ENCODE measurements around the gene TARBP1.

Gene TARBP1

DNA sequence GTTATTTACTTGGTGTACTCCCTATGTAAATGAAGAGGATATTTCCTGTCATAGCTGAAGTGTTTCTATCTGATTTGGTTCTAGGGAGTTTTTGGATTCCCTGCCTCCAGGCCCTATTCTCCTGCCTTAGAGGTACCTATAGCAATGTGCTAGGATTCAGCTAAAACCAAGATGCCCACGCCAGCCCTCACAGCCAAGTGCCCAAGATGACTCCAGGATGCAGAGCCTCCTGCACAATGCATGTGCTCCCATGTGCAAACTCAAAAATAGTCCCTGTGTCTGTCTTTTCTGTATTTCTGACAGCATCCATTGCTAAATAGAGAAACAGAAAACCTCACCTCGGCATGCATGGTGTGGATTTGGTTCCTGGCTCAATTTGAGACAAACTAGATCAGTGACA is 887 bp upstream of the TARBP1 start:
- Histone ChIP-seq H3K4me3 (ENCODE audit: low read depth in 1 of 2, low read length in 2 of 2) (no peak overlapping the region), H3K36me3 (ENCODE audit: insufficient read depth, low read length) (peaks cover 7% of the 10 kb centered on the region), H3K9me3 (ENCODE audit: insufficient read depth, low read length, severe bottlenecking) (no peaks in the 10 kb centered on the region), H3K79me2 (ENCODE audit: insufficient read depth, low read length) (peaks cover 38% of the 10 kb centered on the region), H4K20me1 (ENCODE audit: insufficient read depth, low read length) (peaks cover 10% of the 10 kb centered on the region), H3K27ac (ENCODE audit: low read length) (no peak overlapping the region), H3K4me2 (ENCODE audit: insufficient read depth, low read length) (no peak overlapping the region; the same call in 1 of the 2 replicates), H3K27me3 (ENCODE audit: insufficient read depth, low read length, poor library complexity) (no peaks in the 10 kb centered on the region), H2AFZ (ENCODE audit: low read depth, low read length) (no peak overlapping the region), H3K9ac (ENCODE audit: low read depth, low read length) (no peak overlapping the region), H3K4me1 (ENCODE audit: insufficient read depth, low read length) (peaks cover 42% of the 10 kb centered on the region)
- ATAC-seq (ENCODE audit: insufficient read depth, low read depth) (no peak), DNase-seq (no peak)
- no peak for TF ChIP-seq CTCF (IDR thresholded peaks at IDR 0.05; ENCODE audit: borderline replicate concordance, extremely low read depth, low read length, poor library complexity, severe bottlenecking)
- TF ChIP-seq EZH2 (IDR thresholded peaks at IDR 0.05; ENCODE audit: borderline replicate concordance, low read depth, low read length, severe bottlenecking): no peak

DNA sequence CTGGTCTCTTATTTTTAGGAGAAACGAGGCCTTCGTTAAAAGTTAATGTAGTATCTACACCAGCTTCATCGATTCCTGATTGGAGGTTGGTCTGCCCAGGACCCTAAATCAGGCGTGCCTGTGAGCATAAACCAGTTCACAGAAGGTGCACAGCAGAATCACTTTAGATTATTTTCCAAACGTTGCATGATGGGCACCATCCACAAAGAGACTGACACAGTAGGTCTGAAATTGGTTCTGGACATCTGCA is 256 bp upstream of the TARBP1 start:
- Histone ChIP-seq H3K4me2 (ENCODE audit: insufficient read depth, low read length) (peak overlapping the region; percentile 98), H4K20me1 (ENCODE audit: insufficient read depth, low read length) (peaks cover 13% of the 10 kb centered on the region), H3K27ac (ENCODE audit: low read length) (peak overlapping the region; percentile 96), H3K9ac (ENCODE audit: low read depth, low read length) (peak overlapping the region; percentile 95), H2AFZ (ENCODE audit: low read depth, low read length) (peak overlapping the region; percentile 85), H3K27me3 (ENCODE audit: insufficient read depth, low read length, poor library complexity) (no peaks in the 10 kb centered on the region), H3K79me2 (ENCODE audit: insufficient read depth, low read length) (peaks cover 44% of the 10 kb centered on the region), H3K4me1 (ENCODE audit: insufficient read depth, low read length) (peaks cover 45% of the 10 kb centered on the region), H3K4me3 (ENCODE audit: low read depth in 1 of 2, low read length in 2 of 2) (peak overlapping the region; percentile 74 to 85; a peak in 3 of 4 replicates), H3K9me3 (ENCODE audit: insufficient read depth, low read length, severe bottlenecking) (no peaks in the 10 kb centered on the region), H3K36me3 (ENCODE audit: insufficient read depth, low read length) (peaks cover 7% of the 10 kb centered on the region)
- DNase-seq (no peak), ATAC-seq (ENCODE audit: insufficient read depth, low read depth) (no peak)
- no peak for TF ChIP-seq EZH2 (IDR thresholded peaks at IDR 0.05; ENCODE audit: borderline replicate concordance, low read depth, low read length, severe bottlenecking)
- TF ChIP-seq CTCF (IDR thresholded peaks at IDR 0.05; ENCODE audit: borderline replicate concordance, extremely low read depth, low read length, poor library complexity, severe bottlenecking): no peak

DNA sequence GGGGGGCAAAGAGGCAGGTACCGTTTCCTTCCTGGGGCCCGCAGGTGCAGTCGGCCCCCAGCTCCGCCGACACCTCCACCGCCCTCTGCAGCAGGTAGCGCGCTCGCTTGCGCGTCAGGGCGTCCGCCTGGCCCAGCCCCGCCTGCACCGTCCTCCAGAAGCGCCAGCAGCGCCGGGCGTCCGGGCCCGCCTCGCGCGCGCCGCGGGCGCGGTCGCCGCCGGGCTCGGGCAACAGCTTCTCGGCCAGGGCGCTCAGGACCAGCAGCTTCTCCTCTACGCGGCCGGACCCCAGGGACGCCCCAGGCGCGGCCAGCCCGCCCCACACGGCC is 863 bp downstream of the TARBP1 start:
- H3K36me3 ChIP-seq (ENCODE audit: insufficient read depth, low read length): peaks cover 7% of the 10 kb centered on the region

More for the DNA sequence above, 863 bp downstream of the TARBP1 start:
- TF ChIP-seq CTCF (IDR thresholded peaks at IDR 0.05; ENCODE audit: borderline replicate concordance, extremely low read depth, low read length, poor library complexity, severe bottlenecking): no peak
- TF ChIP-seq EZH2 (IDR thresholded peaks at IDR 0.05; ENCODE audit: borderline replicate concordance, low read depth, low read length, severe bottlenecking): no peak
- Histone ChIP-seq H3K4me3 (ENCODE audit: low read depth in 1 of 2, low read length in 2 of 2) (peak overlapping the region; percentile 40 to 85), H2AFZ (ENCODE audit: low read depth, low read length) (peak overlapping the region; percentile 85), H3K4me1 (ENCODE audit: insufficient read depth, low read length) (peaks cover 50% of the 10 kb centered on the region), H3K4me2 (ENCODE audit: insufficient read depth, low read length) (peak overlapping the region; percentile 98), H3K27me3 (ENCODE audit: insufficient read depth, low read length, poor library complexity) (no peaks in the 10 kb centered on the region), H3K9ac (ENCODE audit: low read depth, low read length) (peak overlapping the region; percentile 95), H4K20me1 (ENCODE audit: insufficient read depth, low read length) (peaks cover 16% of the 10 kb centered on the region), H3K9me3 (ENCODE audit: insufficient read depth, low read length, severe bottlenecking) (no peaks in the 10 kb centered on the region), H3K27ac (ENCODE audit: low read length) (peak overlapping the region; percentile 96), H3K79me2 (ENCODE audit: insufficient read depth, low read length) (peaks cover 56% of the 10 kb centered on the region)
- ATAC-seq (ENCODE audit: insufficient read depth, low read depth): peak; percentile 73
- peak; percentile 69 for DNase-seq
